ENCODE data around the gene KLHL22.

DNA sequence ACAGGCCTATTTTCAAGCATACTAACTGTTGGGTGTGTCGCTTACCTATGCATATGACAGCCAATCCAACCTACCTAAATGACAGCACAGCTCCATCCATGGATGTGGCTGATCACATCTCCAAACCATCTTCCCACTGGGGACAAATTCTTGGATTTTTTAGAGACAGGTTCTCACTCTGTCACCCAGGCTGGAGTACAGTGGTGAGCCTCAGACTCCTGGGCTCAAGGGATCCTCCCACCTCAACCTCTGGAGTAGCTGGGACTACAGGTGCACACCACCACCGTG lies 76.0 kb downstream of the KLHL22 start:
- TF ChIP-seq, protein P1, sequence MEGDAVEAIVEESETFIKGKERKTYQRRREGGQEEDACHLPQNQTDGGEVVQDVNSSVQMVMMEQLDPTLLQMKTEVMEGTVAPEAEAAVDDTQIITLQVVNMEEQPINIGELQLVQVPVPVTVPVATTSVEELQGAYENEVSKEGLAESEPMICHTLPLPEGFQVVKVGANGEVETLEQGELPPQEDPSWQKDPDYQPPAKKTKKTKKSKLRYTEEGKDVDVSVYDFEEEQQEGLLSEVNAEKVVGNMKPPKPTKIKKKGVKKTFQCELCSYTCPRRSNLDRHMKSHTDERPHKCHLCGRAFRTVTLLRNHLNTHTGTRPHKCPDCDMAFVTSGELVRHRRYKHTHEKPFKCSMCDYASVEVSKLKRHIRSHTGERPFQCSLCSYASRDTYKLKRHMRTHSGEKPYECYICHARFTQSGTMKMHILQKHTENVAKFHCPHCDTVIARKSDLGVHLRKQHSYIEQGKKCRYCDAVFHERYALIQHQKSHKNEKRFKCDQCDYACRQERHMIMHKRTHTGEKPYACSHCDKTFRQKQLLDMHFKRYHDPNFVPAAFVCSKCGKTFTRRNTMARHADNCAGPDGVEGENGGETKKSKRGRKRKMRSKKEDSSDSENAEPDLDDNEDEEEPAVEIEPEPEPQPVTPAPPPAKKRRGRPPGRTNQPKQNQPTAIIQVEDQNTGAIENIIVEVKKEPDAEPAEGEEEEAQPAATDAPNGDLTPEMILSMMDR (IDR thresholded peaks at IDR 0.05), result no peak
- TF ChIP-seq ZFX (IDR thresholded peaks at IDR 0.05; ENCODE audit: borderline replicate concordance), result no peak
